Measurements from ENCODE around the gene CDK10.
"Not testable (repeated sequence)": the region's sequence is repeated elsewhere in the genome, so short reads cannot be mapped to it uniquely, and the experiment has no call there.

CDK10 gene

GRCh38 chr16:89670496-89671431 is 15.7 kb upstream of the CDK10 start:
- TF ChIP-seq CTCF (IDR thresholded peaks at IDR 0.05; ENCODE audit: low read depth, low read length) (no peak), EZH2phosphoT487 (IDR thresholded peaks at IDR 0.05; ENCODE audit: low read depth) (no peak)
- Histone ChIP-seq H3K79me2 (ENCODE audit: low read length) (no peaks in the 10 kb centered on the region), H3K36me3 (replicated peaks; ENCODE audit: low read depth, low read length) (peaks cover 2% of the 10 kb centered on the region), H3K4me3 (ENCODE audit: low read length) (no peak overlapping the region), H3K9me3 (ENCODE audit: insufficient read depth, low read length) (no peaks in the 10 kb centered on the region), H4K20me1 (ENCODE audit: insufficient read depth, low read length) (no peaks in the 10 kb centered on the region), H3K9ac (ENCODE audit: low read length) (no peak overlapping the region), H3K27me3 (ENCODE audit: low read depth, low read length) (no peaks in the 10 kb centered on the region), H2AFZ (ENCODE audit: low read depth, low read length) (no peak overlapping the region), H3K27ac (ENCODE audit: low read length) (no peak overlapping the region), H3K4me1 (ENCODE audit: low read length) (no peaks in the 10 kb centered on the region), H3K4me2 (ENCODE audit: low read length) (no peak overlapping the region)

- H3K4me1 ChIP-seq (ENCODE audit: low read length); H3K36me3 ChIP-seq (replicated peaks; ENCODE audit: low read depth, low read length); H3K27ac ChIP-seq (ENCODE audit: low read length); H3K4me3 ChIP-seq (ENCODE audit: low read length); H2AFZ ChIP-seq (ENCODE audit: low read depth, low read length); H3K9me3 ChIP-seq (ENCODE audit: insufficient read depth, low read length); H3K4me2 ChIP-seq (ENCODE audit: low read length); H3K9ac ChIP-seq (ENCODE audit: low read length); H4K20me1 ChIP-seq (ENCODE audit: insufficient read depth, low read length); H3K79me2 ChIP-seq (ENCODE audit: low read length); H3K27me3 ChIP-seq (ENCODE audit: low read depth, low read length): not testable (repeated sequence)
Observed at GRCh38 chr16:89671565-89671964, 14.9 kb upstream of the CDK10 start.

GRCh38 chr16:89672177-89672941 is 14.1 kb upstream of the CDK10 start:
- no peaks in the 10 kb centered on the region for H3K9me3 ChIP-seq (ENCODE audit: insufficient read depth, low read length)
- H3K4me2 ChIP-seq (ENCODE audit: low read length): no peak overlapping the region
- no peaks in the 10 kb centered on the region for H3K27me3 ChIP-seq (ENCODE audit: low read depth, low read length)
- H3K79me2 ChIP-seq (ENCODE audit: low read length): no peaks in the 10 kb centered on the region
- no peaks in the 10 kb centered on the region for H3K4me1 ChIP-seq (ENCODE audit: low read length)
- no peak overlapping the region for H2AFZ ChIP-seq (ENCODE audit: low read depth, low read length)
- TF ChIP-seq CTCF (IDR thresholded peaks at IDR 0.05; ENCODE audit: low read depth, low read length) (no peak), EZH2phosphoT487 (IDR thresholded peaks at IDR 0.05; ENCODE audit: low read depth) (no peak)
- H3K9ac ChIP-seq (ENCODE audit: low read length): no peak overlapping the region
- H4K20me1 ChIP-seq (ENCODE audit: insufficient read depth, low read length): no peaks in the 10 kb centered on the region
- H3K4me3 ChIP-seq (ENCODE audit: low read length): no peak overlapping the region
- H3K27ac ChIP-seq (ENCODE audit: low read length): no peak overlapping the region
- H3K36me3 ChIP-seq (replicated peaks; ENCODE audit: low read depth, low read length): peaks cover 6% of the 10 kb centered on the region

GRCh38 chr16:89678258-89678657 is 8.2 kb upstream of the CDK10 start:
- H3K9me3 ChIP-seq (ENCODE audit: insufficient read depth, low read length): peaks cover 3% of the 10 kb centered on the region; the same call in 1 of the 2 replicates
- peaks cover 12% of the 10 kb centered on the region for H3K36me3 ChIP-seq (replicated peaks; ENCODE audit: low read depth, low read length)
- H3K27ac ChIP-seq (ENCODE audit: low read length): no peak overlapping the region

More at GRCh38 chr16:89678258-89678657, 8.2 kb upstream of the CDK10 start:
- Histone ChIP-seq H3K4me2 (ENCODE audit: low read length) (no peak overlapping the region), H3K9ac (ENCODE audit: low read length) (no peak overlapping the region), H3K4me3 (ENCODE audit: low read length) (no peak overlapping the region), H4K20me1 (ENCODE audit: insufficient read depth, low read length) (no peaks in the 10 kb centered on the region), H2AFZ (ENCODE audit: low read depth, low read length) (no peak overlapping the region), H3K27me3 (ENCODE audit: low read depth, low read length) (no peaks in the 10 kb centered on the region), H3K4me1 (ENCODE audit: low read length) (no peaks in the 10 kb centered on the region), H3K79me2 (ENCODE audit: low read length) (no peaks in the 10 kb centered on the region)
- no peak for TF ChIP-seq EZH2phosphoT487 (IDR thresholded peaks at IDR 0.05; ENCODE audit: low read depth)
- TF ChIP-seq CTCF (IDR thresholded peaks at IDR 0.05; ENCODE audit: low read depth, low read length): no peak

Data from OCI-LY3 (cell line).